Measurements from ENCODE around the gene MYO18A.
A peak's percentile ranks its signal among the peaks of the same experiment; 100 is the strongest.

Gene MYO18A

DNA sequence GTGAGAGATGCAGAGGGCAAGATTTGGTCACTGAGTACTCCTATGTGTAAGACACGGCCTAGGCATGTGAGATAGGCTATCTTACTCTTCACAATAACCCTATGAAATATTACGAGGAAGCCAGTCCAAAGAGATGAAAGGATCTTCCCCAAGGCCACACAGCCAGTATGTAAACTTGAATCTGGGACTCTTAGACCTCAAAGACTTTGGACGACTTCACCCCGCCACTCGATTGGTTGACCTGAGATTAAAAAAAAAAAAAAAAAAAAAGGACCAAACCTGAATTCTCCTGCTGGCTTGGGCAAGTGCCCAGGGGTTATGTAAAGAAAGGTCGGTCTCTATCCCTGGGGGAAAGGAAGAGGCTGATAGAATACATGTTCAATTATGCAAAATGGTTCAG is 104.1 kb downstream of the MYO18A start:
- Mint-ChIP-seq H3K36me3 (peaks cover 20% of the 10 kb centered on the region in 2 donors), H3K9me3 (no peaks in the 10 kb centered on the region), H3K4me3 (no peak overlapping the region), H3K27ac (no peak overlapping the region), H3K4me1 (no peaks in the 10 kb centered on the region), H3K27me3 (no peaks in the 10 kb centered on the region)
- ATAC-seq (replicated peaks) (no peak), DNase-seq (no peak)

DNA sequence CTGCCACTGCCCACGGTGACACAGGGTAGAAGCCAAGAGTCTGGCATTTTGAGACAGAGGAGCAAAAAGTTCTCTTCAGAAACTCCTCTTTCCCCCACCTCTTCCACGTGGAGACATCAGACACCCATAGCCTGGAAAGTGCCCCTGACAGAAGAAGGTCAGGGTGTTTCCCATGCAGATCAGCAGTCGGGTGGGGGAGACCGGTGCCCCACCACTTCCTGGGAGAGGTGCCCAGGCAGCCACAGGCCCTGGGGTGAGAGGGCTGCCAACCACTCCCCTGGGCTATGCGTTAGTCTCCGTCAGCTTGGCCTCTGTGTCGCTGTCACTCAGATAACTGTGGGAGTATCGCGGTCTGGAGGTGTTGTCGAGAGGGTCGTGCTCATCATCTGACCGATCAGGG is 105.7 kb downstream of the MYO18A start:
- DNase-seq (no peak), ATAC-seq (replicated peaks) (no peak)
- no peak overlapping the region for H3K4me3 Mint-ChIP-seq
- H3K36me3 Mint-ChIP-seq, result peaks cover 6 to 8% of the 10 kb centered on the region in 2 donors
- no peaks in the 10 kb centered on the region for H3K4me1 Mint-ChIP-seq
- H3K27me3 Mint-ChIP-seq, result no peaks in the 10 kb centered on the region
- no peaks in the 10 kb centered on the region for H3K9me3 Mint-ChIP-seq
- H3K27ac Mint-ChIP-seq, result no peak overlapping the region

GRCh38 chr17:29073520-29073919 is 106.7 kb downstream of the MYO18A start:
- DNase-seq (no peak), ATAC-seq (replicated peaks) (no peak)
- H3K4me3 Mint-ChIP-seq, result no peak overlapping the region
- no peaks in the 10 kb centered on the region for H3K4me1 Mint-ChIP-seq
- H3K36me3 Mint-ChIP-seq, result peaks cover 4 to 8% of the 10 kb centered on the region in 2 donors
- H3K9me3 Mint-ChIP-seq, result no peaks in the 10 kb centered on the region
- H3K27ac Mint-ChIP-seq, result peak overlapping the region; percentile 37
- H3K27me3 Mint-ChIP-seq, result no peaks in the 10 kb centered on the region

DNA sequence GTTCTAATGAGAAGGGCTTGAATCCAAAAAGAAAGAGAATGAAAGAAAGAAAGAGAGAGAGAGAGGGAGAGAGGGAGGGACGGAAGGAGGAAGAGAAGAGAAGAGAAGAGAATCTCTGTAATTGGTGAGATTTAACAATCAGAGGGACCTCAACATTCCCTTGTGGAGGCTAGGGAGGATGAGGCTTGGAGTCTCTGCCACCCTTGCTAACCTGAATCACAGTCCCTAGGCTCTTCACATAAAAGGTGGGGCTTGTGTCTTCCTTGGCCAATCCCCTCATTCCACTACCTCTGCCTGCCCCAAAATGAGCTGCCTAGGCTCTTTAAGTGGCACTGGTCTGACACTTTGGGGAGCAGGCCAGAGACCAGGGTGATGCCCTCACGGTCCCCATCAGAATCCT is 107.2 kb downstream of the MYO18A start:
- no peaks in the 10 kb centered on the region for H3K27me3 Mint-ChIP-seq
- no peaks in the 10 kb centered on the region for H3K4me1 Mint-ChIP-seq
- ATAC-seq (replicated peaks) (no peak), DNase-seq (no peak)
- peak overlapping the region; percentile 53 for H3K27ac Mint-ChIP-seq
- H3K36me3 Mint-ChIP-seq, result peaks cover 4 to 8% of the 10 kb centered on the region in 2 donors
- H3K4me3 Mint-ChIP-seq, result no peak overlapping the region
- H3K9me3 Mint-ChIP-seq, result no peaks in the 10 kb centered on the region

DNA sequence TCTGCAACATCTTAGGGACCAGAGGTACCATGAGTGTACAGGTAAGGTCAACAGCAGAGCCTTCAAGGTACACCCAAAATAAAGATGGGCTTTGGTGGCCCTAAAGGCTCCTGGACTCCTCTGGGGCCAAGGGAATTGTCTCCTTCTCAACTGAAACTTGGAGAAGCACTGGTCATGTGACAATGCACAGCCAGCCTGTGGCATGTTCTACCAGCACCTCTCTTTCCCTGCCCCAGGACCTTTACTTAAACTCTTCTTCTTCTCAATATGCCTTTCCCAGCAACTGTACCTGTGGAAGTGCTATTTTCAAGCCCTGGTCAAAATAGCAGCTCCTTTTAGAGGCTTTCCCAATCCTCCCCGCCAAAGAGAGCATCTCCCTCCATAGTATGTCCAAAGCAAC is 108.9 kb downstream of the MYO18A start:
- no peak for DNase-seq
- ATAC-seq (replicated peaks), result no peak
- Mint-ChIP-seq H3K9me3 (no peaks in the 10 kb centered on the region), H3K36me3 (no peaks in the 10 kb centered on the region), H3K4me3 (no peak overlapping the region), H3K27me3 (no peaks in the 10 kb centered on the region), H3K27ac (no peak overlapping the region), H3K4me1 (no peaks in the 10 kb centered on the region)

DNA sequence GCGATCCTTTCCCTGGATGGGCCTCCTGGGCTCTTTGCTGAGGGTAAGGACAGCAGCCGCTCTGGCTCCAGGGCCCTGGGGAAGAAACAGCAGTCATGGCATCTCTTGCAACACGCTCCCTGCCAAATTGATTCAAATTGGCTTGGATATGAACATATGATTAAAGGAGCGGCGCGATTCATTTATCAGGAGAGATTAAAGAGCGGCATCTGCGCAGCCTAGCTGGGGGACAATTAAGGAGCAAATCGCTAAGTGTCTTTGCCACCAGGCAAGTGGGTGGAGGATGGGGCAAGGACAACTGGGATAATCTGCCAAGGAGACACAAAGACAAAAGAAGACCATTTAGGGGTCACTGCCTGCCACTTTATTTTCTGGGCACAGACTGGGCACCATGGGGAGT is 109.4 kb downstream of the MYO18A start:
- Mint-ChIP-seq H3K4me3 (no peak overlapping the region), H3K27ac (no peak overlapping the region), H3K9me3 (no peaks in the 10 kb centered on the region), H3K27me3 (no peaks in the 10 kb centered on the region), H3K36me3 (no peaks in the 10 kb centered on the region), H3K4me1 (no peaks in the 10 kb centered on the region)
- no peak for ATAC-seq (replicated peaks)
- DNase-seq, result no peak

GRCh38 chr17:29070308-29070707 is 109.9 kb downstream of the MYO18A start:
- Mint-ChIP-seq H3K36me3 (no peaks in the 10 kb centered on the region), H3K27me3 (no peaks in the 10 kb centered on the region), H3K4me1 (no peaks in the 10 kb centered on the region), H3K27ac (no peak overlapping the region), H3K9me3 (no peaks in the 10 kb centered on the region), H3K4me3 (no peak overlapping the region)
- DNase-seq, result no peak
- no peak for ATAC-seq (replicated peaks)

- Mint-ChIP-seq H3K9me3 (no peaks in the 10 kb centered on the region), H3K4me1 (no peaks in the 10 kb centered on the region), H3K27ac (no peak overlapping the region), H3K27me3 (no peaks in the 10 kb centered on the region), H3K36me3 (no peaks in the 10 kb centered on the region), H3K4me3 (no peak overlapping the region)
- DNase-seq (no peak), ATAC-seq (replicated peaks) (no peak)
Measured at GRCh38 chr17:29069526-29070041, 110.6 kb downstream of the MYO18A start.

DNA sequence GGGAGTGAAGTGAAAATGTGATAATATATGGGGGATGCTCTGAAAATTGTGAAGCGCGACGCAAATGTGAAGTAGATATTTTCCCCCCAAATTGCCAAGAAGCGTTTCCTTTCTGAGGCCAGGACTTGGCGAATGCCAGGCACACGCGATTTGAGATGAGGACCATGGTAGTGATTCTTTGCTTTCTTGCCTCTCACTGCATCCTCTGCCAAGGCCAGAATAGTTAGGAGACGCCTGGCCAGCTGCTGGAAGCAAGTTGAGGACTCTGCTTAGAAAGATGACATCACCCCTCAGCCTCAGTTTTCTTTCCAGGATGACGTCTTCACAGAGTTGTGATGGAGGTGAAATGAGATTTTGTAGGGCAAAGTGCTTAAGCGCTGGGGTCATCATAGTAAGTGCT is 111.4 kb downstream of the MYO18A start:
- Mint-ChIP-seq H3K4me1 (no peaks in the 10 kb centered on the region), H3K4me3 (no peak overlapping the region), H3K27me3 (no peaks in the 10 kb centered on the region), H3K36me3 (no peaks in the 10 kb centered on the region), H3K9me3 (no peaks in the 10 kb centered on the region), H3K27ac (no peak overlapping the region)
- DNase-seq (no peak), ATAC-seq (replicated peaks) (no peak)

GRCh38 chr17:29066606-29067005 is 113.6 kb downstream of the MYO18A start:
- Mint-ChIP-seq H3K4me1 (no peaks in the 10 kb centered on the region), H3K4me3 (no peak overlapping the region), H3K36me3 (no peaks in the 10 kb centered on the region), H3K27ac (no peak overlapping the region), H3K9me3 (no peaks in the 10 kb centered on the region), H3K27me3 (no peaks in the 10 kb centered on the region)
- no peak for ATAC-seq (replicated peaks)
- DNase-seq, result no peak

DNA sequence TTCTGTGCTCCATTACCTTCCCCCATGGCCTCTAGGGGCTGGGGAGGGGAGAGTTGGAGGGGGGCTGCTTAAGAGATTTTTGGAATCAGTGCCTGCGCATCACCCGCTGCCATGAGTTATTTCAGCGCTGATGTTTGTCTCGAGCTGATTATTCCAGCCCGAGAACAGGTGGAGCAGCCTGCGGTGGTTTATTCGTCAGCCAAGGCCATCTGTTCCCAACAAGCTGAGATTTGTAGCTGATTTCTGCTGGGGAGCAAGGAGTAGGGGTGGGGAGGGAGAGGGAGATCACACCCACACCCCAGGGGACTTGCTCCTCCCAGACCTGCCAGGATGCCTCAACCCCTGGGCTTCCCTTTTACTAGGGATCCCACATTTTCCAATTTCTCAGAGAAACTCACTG is 114.2 kb downstream of the MYO18A start:
- ATAC-seq (replicated peaks), result no peak
- no peaks in the 10 kb centered on the region for H3K36me3 Mint-ChIP-seq
- no peaks in the 10 kb centered on the region for H3K4me1 Mint-ChIP-seq

GRCh38 chr17:29063992-29064391 is 116.2 kb downstream of the MYO18A start:
- H3K27ac Mint-ChIP-seq, result no peak overlapping the region
- DNase-seq (no peak), ATAC-seq (replicated peaks) (no peak)
- H3K4me3 Mint-ChIP-seq, result no peak overlapping the region
- no peaks in the 10 kb centered on the region for H3K36me3 Mint-ChIP-seq
- peaks cover 0 to 5% of the 10 kb centered on the region in 2 donors for H3K4me1 Mint-ChIP-seq
- no peaks in the 10 kb centered on the region for H3K27me3 Mint-ChIP-seq
- no peaks in the 10 kb centered on the region for H3K9me3 Mint-ChIP-seq

More for the DNA sequence above, 114.2 kb downstream of the MYO18A start:
- Mint-ChIP-seq H3K27me3 (no peaks in the 10 kb centered on the region), H3K4me3 (no peak overlapping the region), H3K27ac (no peak overlapping the region), H3K9me3 (no peaks in the 10 kb centered on the region)
- no peak for DNase-seq

GRCh38 chr17:29062215-29062614 is 118.0 kb downstream of the MYO18A start:
- DNase-seq (no peak), ATAC-seq (replicated peaks) (no peak)
- Mint-ChIP-seq H3K9me3 (no peaks in the 10 kb centered on the region), H3K27ac (no peak overlapping the region), H3K4me3 (no peak overlapping the region), H3K4me1 (peaks cover 0 to 5% of the 10 kb centered on the region in 2 donors), H3K27me3 (no peaks in the 10 kb centered on the region), H3K36me3 (no peaks in the 10 kb centered on the region)

DNA sequence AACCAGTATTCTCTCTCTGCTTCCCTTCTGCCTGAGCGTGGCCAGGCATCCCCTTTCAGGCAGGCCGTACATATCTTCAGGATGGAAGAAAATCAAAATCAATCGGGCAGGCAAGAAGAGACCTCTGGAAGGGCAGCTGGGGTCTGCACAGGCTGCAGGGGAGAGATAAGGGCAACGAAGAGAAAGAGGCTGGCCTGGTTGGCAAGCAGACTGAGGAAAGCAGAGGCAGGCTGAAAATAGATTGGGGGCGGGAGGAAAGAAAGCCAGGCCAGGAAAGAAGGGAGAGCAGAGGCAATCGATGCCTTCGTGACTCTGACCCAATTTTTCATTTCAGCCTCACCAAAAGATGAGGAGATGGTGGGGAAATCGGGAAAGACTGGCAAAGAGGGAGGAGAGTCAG is 119.2 kb downstream of the MYO18A start:
- no peak for DNase-seq
- ATAC-seq (replicated peaks), result no peak
- no peak overlapping the region for H3K4me3 Mint-ChIP-seq
- H3K27ac Mint-ChIP-seq, result peak overlapping the region; percentile 3
- no peaks in the 10 kb centered on the region for H3K27me3 Mint-ChIP-seq
- H3K9me3 Mint-ChIP-seq, result no peaks in the 10 kb centered on the region
- H3K36me3 Mint-ChIP-seq, result no peaks in the 10 kb centered on the region
- H3K4me1 Mint-ChIP-seq, result peaks cover 0 to 5% of the 10 kb centered on the region in 2 donors

GRCh38 chr17:29060475-29060874 is 119.7 kb downstream of the MYO18A start:
- H3K27ac Mint-ChIP-seq, result no peak overlapping the region
- H3K9me3 Mint-ChIP-seq, result no peaks in the 10 kb centered on the region
- H3K27me3 Mint-ChIP-seq, result no peaks in the 10 kb centered on the region
- H3K4me3 Mint-ChIP-seq, result no peak overlapping the region
- no peaks in the 10 kb centered on the region for H3K36me3 Mint-ChIP-seq
- ATAC-seq (replicated peaks) (no peak), DNase-seq (no peak)
- peaks cover 0 to 5% of the 10 kb centered on the region in 2 donors for H3K4me1 Mint-ChIP-seq

GRCh38 chr17:29059281-29059680 is 120.9 kb downstream of the MYO18A start:
- Mint-ChIP-seq H3K36me3 (no peaks in the 10 kb centered on the region), H3K9me3 (no peaks in the 10 kb centered on the region), H3K27ac (no peak overlapping the region), H3K4me3 (no peak overlapping the region), H3K27me3 (no peaks in the 10 kb centered on the region), H3K4me1 (peaks cover 0 to 5% of the 10 kb centered on the region in 2 donors)
- no peak for ATAC-seq (replicated peaks)
- no peak for DNase-seq

Data from stimulated activated naive B cell treated with anti-CD40 and anti-IgM and Interleukin-4, amounts not matched to agents 10 μg/mL and 1 μg/mL and 100 μg/mL, for 72 hours (primary cell).